IMR-90 (cell line): ENCODE measurements around the gene BCAT1. TPM values are rescaled to one million over a fixed set of nuclear protein-coding genes. Genes with fewer than 3 reads are reported as not detected.

Experiments used
- ATAC-seq: fragments of 200-7000 bp; cut with Tn5 transposase; 2 replicates; pipeline ENCODE4 v1.9.1; 2020; ENCODE audit warnings: low read depth, mild to moderate bottlenecking, moderate library complexity
- BruUV-seq: library from RNA; stranded (reverse); fragments of 400-500 nt; replicated peaks from 2 replicates; lab custom pipeline; 2021; lab: Mats Ljungman, UMichigan
- CTCF ChIA-PET: fragments of 300-600 bp; formaldehyde crosslinking; extraction: SDS; loops from one replicate; lab custom pipeline; 2021; ENCODE audit warnings: antibody characterized with exemption; lab: Yijun Ruan, JAX
- POLR2A ChIA-PET: fragments of 300-600 bp; sonication (Branson Sonifier 250); formaldehyde crosslinking; loops from one replicate; lab custom pipeline; 2022; ENCODE audit warnings: antibody characterized with exemption; ENCODE audit not compliant: unreplicated experiment; lab: Charles Lee
- DNase-seq: peaks from one replicate; pipeline ENCODE4 v3.0.0; 2013
- H2AFZ ChIP-seq: replicated peaks from 2 replicates; pipeline ENCODE3; 2013; ENCODE audit warnings: low read length, mild to moderate bottlenecking; ENCODE audit not compliant: poor library complexity
- H2AK5ac ChIP-seq: 2 replicates; pipeline ENCODE4 v1.6.1; 2013; ENCODE audit warnings: low read depth, low read length, inconsistent platforms
- H2AK9ac ChIP-seq: replicated peaks from 2 replicates; pipeline ENCODE3; 2013; ENCODE audit warnings: mild to moderate bottlenecking, low read depth, low read length, moderate library complexity; ENCODE audit not compliant: poor library complexity
- H2BK120ac ChIP-seq: 2 replicates; pipeline ENCODE4 v1.6.1; 2013; ENCODE audit warnings: low read depth, low read length, inconsistent platforms
- H2BK15ac ChIP-seq: 3 replicates; pipeline ENCODE4 v1.6.1; 2013; ENCODE audit warnings: low read depth, low read length, inconsistent platforms
- H2BK20ac ChIP-seq: 2 replicates; pipeline ENCODE4 v1.6.1; 2013; ENCODE audit warnings: low read depth, mild to moderate bottlenecking, inconsistent platforms, low read length, moderate library complexity
- H2BK5ac ChIP-seq: 2 replicates; pipeline ENCODE4 v1.6.1; 2013; ENCODE audit warnings: mild to moderate bottlenecking, low read depth, low read length, inconsistent platforms; ENCODE audit not compliant: poor library complexity, severe bottlenecking
- H3K14ac ChIP-seq: replicated peaks from 2 replicates; pipeline ENCODE4 v1.6.1; 2013; ENCODE audit warnings: low read depth, low read length, inconsistent platforms
- H3K18ac ChIP-seq: 2 replicates; pipeline ENCODE4 v1.6.1; 2013; ENCODE audit warnings: low read depth, low read length, control low read depth
- H3K23ac ChIP-seq: 2 replicates; pipeline ENCODE4 v1.6.1; 2013; ENCODE audit warnings: low read depth, low read length, inconsistent platforms
- H3K27ac ChIP-seq: 2 replicates; pipeline ENCODE4 v1.5.1; 2013; ENCODE audit warnings: mild to moderate bottlenecking, control low read depth, low read length; ENCODE audit not compliant: insufficient read depth
- H3K27me3 ChIP-seq: 2 replicates; pipeline ENCODE4 v1.6.1; 2013; ENCODE audit warnings: low read length; ENCODE audit not compliant: control insufficient read depth, insufficient read depth
- H3K36me3 ChIP-seq: 2 replicates; pipeline ENCODE4 v1.6.1; 2013; ENCODE audit warnings: low read length, mixed read lengths; ENCODE audit not compliant: control insufficient read depth, insufficient read depth
- H3K4ac ChIP-seq: 2 replicates; pipeline ENCODE4 v1.6.1; 2013; ENCODE audit warnings: low read depth, low read length, inconsistent platforms
- H3K4me1 ChIP-seq: 2 replicates; pipeline ENCODE4 v1.6.1; 2013; ENCODE audit warnings: low read length, mixed read lengths; ENCODE audit not compliant: control insufficient read depth, insufficient read depth
- H3K4me2 ChIP-seq: 2 replicates; pipeline ENCODE4 v1.6.1; 2013; ENCODE audit warnings: low read depth, mild to moderate bottlenecking, control low read depth, low read length, moderate library complexity
- H3K4me3 ChIP-seq: 2 replicates; pipeline ENCODE4 v1.5.1; 2013; ENCODE audit warnings: low read depth, mild to moderate bottlenecking, control low read depth, low read length, moderate library complexity; ENCODE audit not compliant: insufficient read depth
- H3K56ac ChIP-seq: 2 replicates; pipeline ENCODE4 v1.6.1; 2013; ENCODE audit warnings: low read length, inconsistent platforms; ENCODE audit not compliant: insufficient read depth; ENCODE audit errors: extremely low read depth
- H3K79me1 ChIP-seq, 2 experiments: 2 replicates each; pipeline ENCODE4 v1.6.1; 2013; ENCODE audit warnings: low read length in 2 of 2, inconsistent platforms in 1 of 2, low read depth in 1 of 2
- H3K9ac ChIP-seq: 2 replicates; pipeline ENCODE4 v1.6.1; 2013; ENCODE audit warnings: low read depth, low read length, control low read depth
- H3K9me1 ChIP-seq: 2 replicates; pipeline ENCODE4 v1.6.1; 2013; ENCODE audit warnings: low read length, inconsistent platforms; ENCODE audit not compliant: insufficient read depth
- H3K9me3 ChIP-seq: 2 replicates; pipeline ENCODE4 v1.6.1; 2013; ENCODE audit warnings: low read length; ENCODE audit not compliant: control insufficient read depth, insufficient read depth
- H4K20me1 ChIP-seq: 2 replicates; pipeline ENCODE4 v1.6.1; 2013; ENCODE audit warnings: low read length, inconsistent platforms; ENCODE audit not compliant: insufficient read depth
- H4K5ac ChIP-seq: 2 replicates; pipeline ENCODE4 v1.6.1; 2013; ENCODE audit warnings: mild to moderate bottlenecking, low read depth, low read length, control low read depth
- H4K8ac ChIP-seq, 2 experiments: 2 replicates each; pipeline ENCODE4 v1.6.1; 2013; ENCODE audit warnings: low read depth in 2 of 2, low read length in 2 of 2, control low read depth in 1 of 2, inconsistent platforms in 1 of 2
- H4K91ac ChIP-seq: 2 replicates; pipeline ENCODE4 v1.6.1; 2013; ENCODE audit warnings: low read depth, low read length, inconsistent platforms; ENCODE audit not compliant: insufficient read depth
- BHLHE40 ChIP-seq: fragments of 150-350 bp; IDR thresholded peaks from 2 replicates; pipeline ENCODE4 v1.6.1; 2016; ENCODE audit warnings: mild to moderate bottlenecking, low read depth, low read length
- CEBPB ChIP-seq: IDR thresholded peaks from 2 replicates; pipeline ENCODE4 v1.6.1; 2012; ENCODE audit warnings: low read depth, low read length, improper control_type of control experiment
- ELK1 ChIP-seq: fragments of 150-350 bp; IDR thresholded peaks from 2 replicates; pipeline ENCODE4 v1.6.1; 2016; ENCODE audit warnings: low read depth, mild to moderate bottlenecking, low read length, moderate library complexity, borderline replicate concordance
- FOS ChIP-seq: fragments of 150-350 bp; IDR thresholded peaks from 2 replicates; pipeline ENCODE4 v1.6.1; 2016; ENCODE audit warnings: low read depth, low read length
- MAZ ChIP-seq: IDR thresholded peaks from 2 replicates; pipeline ENCODE4 v1.6.1; 2012; ENCODE audit warnings: low read depth, mild to moderate bottlenecking, low read length, improper control_type of control experiment, moderate library complexity, borderline replicate concordance
- POLR2A ChIP-seq: IDR thresholded peaks from 2 replicates; pipeline ENCODE4 v1.6.1; 2012; ENCODE audit warnings: mild to moderate bottlenecking, low read depth, low read length
- RFX5 ChIP-seq: IDR thresholded peaks from 2 replicates; pipeline ENCODE4 v1.8.0; 2012; ENCODE audit warnings: low read depth, mild to moderate bottlenecking, low read length, moderate library complexity
- SMC3 ChIP-seq: fragments of 150-350 bp; IDR thresholded peaks from 2 replicates; pipeline ENCODE4 v1.6.1; 2016; ENCODE audit warnings: low read depth, mild to moderate bottlenecking, antibody characterized with exemption, low read length, moderate library complexity
- WGBS, 2 experiments: methylation state at CpG; one replicate each; pipeline versions ENCODE4 v1.1.5 to v1.1.7; 2013; ENCODE audit warnings: missing lambda C conversion rate in 2 of 2; ENCODE audit not compliant: insufficient read length in 1 of 2; ENCODE audit errors: extremely low coverage in 2 of 2; 5-methylcytosine and 5-hydroxymethylcytosine counted together
- dilution Hi-C: fragments of 300-500 bp; cut with HindIII; formaldehyde crosslinking; loops from one replicate; pipeline ENCODE4 v1.14.3; 2018; ENCODE audit warnings: low sequenced_read_pairs; ENCODE audit not compliant: unreplicated experiment
- in situ Hi-C: fragments of 300-500 bp; cut with MboI; formaldehyde crosslinking; loops from 3 replicates; pipeline ENCODE4 v1.14.3; 2019; ENCODE audit warnings: low sequenced_read_pairs, inconsistent platforms, mixed read lengths
- intact Hi-C: fragments of 100-400 bp; cut with micrococcal nuclease; formaldehyde crosslinking; loops from 2 replicates; pipeline ENCODE4 v1.10.0; 2022
- polyA plus RNA-seq, 3 experiments: library from polyadenylated mRNA; depleted of rRNA; stranded (reverse); fragments of >200 nt; gene quantifications; 2 replicates each; pipeline ENCODE4 v1.2.3, GENCODE V29; 2012; ENCODE audit warnings: low replicate concordance in 1 of 3
- total RNA-seq: library from RNA; depleted of rRNA; stranded (reverse); fragments of >200 nt; gene quantifications from 2 replicates; pipeline ENCODE4 v1.2.3, GENCODE V29; 2012

The BCAT1 gene
- total and polyA plus RNA-seq, 2 of the 4 experiments (the other 2 are of a cell fraction): 30.4 to 683 TPM

GRCh38 chr12:24907464-24907863, 41.4 kb downstream of the BCAT1 start:
- Histone ChIP-seq H3K23ac (no peak overlapping the region), H3K9me3 (0 out of 2 replicates have a peak, but pooled peaks cover 2% of the 10 kb centered on the region), H3K27ac (no peak overlapping the region), H4K5ac (no peak overlapping the region), H2BK120ac (no peak overlapping the region), H3K14ac (no peak overlapping the region), H4K20me1 (peaks cover 33% of the 10 kb centered on the region), H3K9me1 (peaks cover 21% of the 10 kb centered on the region; the same call in 1 of the 2 replicates), H2BK15ac (no peak overlapping the region), H3K56ac (no peak overlapping the region), H3K4me2 (no peak overlapping the region), H3K18ac (no peak overlapping the region), H3K79me1 (peaks cover 48 to 82% of the 10 kb centered on the region in 2 experiments), H2BK20ac (no peak overlapping the region), H2AK5ac (peak overlapping the region; percentile 18; the same call in 1 of the 2 replicates), H2BK5ac (no peak overlapping the region), H2AFZ (no peak overlapping the region), H3K4ac (no peak overlapping the region), H2AK9ac (no peak overlapping the region), H3K4me3 (no peak overlapping the region), H4K8ac (no peak overlapping the region), H3K36me3 (peaks cover 4% of the 10 kb centered on the region), H4K91ac (no peak overlapping the region), H3K27me3 (no peaks in the 10 kb centered on the region), H3K4me1 (peaks cover 25% of the 10 kb centered on the region), H3K9ac (no peak overlapping the region)
- intact Hi-C loops (no loop called here), in situ Hi-C loops (no loop called here), dilution Hi-C loops (no loop called here)
- WGBS, 2 experiments: no CpG with 5 or more reads among the region's 5 CpGs
- ChIA-PET CTCF (interaction anchor here (0.6 kb wide), 1 partner anchor 10 kb away, joined by 4 read pairs; no protein-coding TSS in a partner anchor), POLR2A (no interaction called here)
- no peak for DNase-seq
- TF ChIP-seq RFX5: no peak
- no peak for TF ChIP-seq BHLHE40
- no peak for TF ChIP-seq ELK1
- no peak for TF ChIP-seq SMC3
- TF ChIP-seq CEBPB: no peak
- no peak for TF ChIP-seq POLR2A
- TF ChIP-seq MAZ: no peak
- TF ChIP-seq FOS: no peak
- no peak for ATAC-seq
- BruUV-seq: no TSS peak
